Neural cell (in vitro differentiated cells): ENCODE data around the gene C1GALT1. TPM values are rescaled to one million over a fixed set of nuclear protein-coding genes. Genes with fewer than 3 reads are reported as not detected.

Experiments
- H2AFZ ChIP-seq: fragments of 200-600, 300-800 bp; sonication (generic), shearing (Covaris generic); 2 replicates; pipeline ENCODE4 v1.6.0; 2014; ENCODE audit warnings: low read depth, mild to moderate bottlenecking, antibody characterized with exemption, low read length, moderate library complexity
- H3F3A ChIP-seq: fragments of 200-600 bp; shearing (Covaris generic); 2 replicates; pipeline ENCODE4 v1.6.1; 2016; ENCODE audit warnings: mild to moderate bottlenecking, moderate library complexity, mixed read lengths, antibody characterized with exemption, low read length; ENCODE audit not compliant: insufficient read depth, poor library complexity, severe bottlenecking
- H3K27ac ChIP-seq: fragments of 200-600, 300-800 bp; sonication (generic), shearing (Covaris generic); 2 replicates; pipeline ENCODE4 v1.5.1; 2014; ENCODE audit warnings: mild to moderate bottlenecking, low read length, moderate library complexity
- H3K27me3 ChIP-seq: fragments of 300-800, 200-600 bp; sonication (generic), shearing (Covaris generic); 2 replicates; pipeline ENCODE4 v1.6.0; 2014; ENCODE audit warnings: mild to moderate bottlenecking, low read depth, low read length, moderate library complexity; ENCODE audit not compliant: insufficient read depth
- H3K36me3 ChIP-seq: fragments of 300-800, 200-600 bp; sonication (generic), shearing (Covaris generic); 2 replicates; pipeline ENCODE4 v1.5.1; 2014; ENCODE audit warnings: mild to moderate bottlenecking, antibody characterized with exemption, low read length, moderate library complexity; ENCODE audit not compliant: insufficient read depth
- H3K4me2 ChIP-seq: fragments of 300-800, 200-600 bp; sonication (generic), shearing (Covaris generic); 2 replicates; pipeline ENCODE4 v1.6.0; 2014; ENCODE audit warnings: mild to moderate bottlenecking, low read length
- H3K4me3 ChIP-seq: fragments of 300-800, 200-600 bp; sonication (generic), shearing (Covaris generic); 2 replicates; pipeline ENCODE4 v1.5.1; 2014; ENCODE audit warnings: mild to moderate bottlenecking, low read length, moderate library complexity
- H3K79me2 ChIP-seq: fragments of 200-600 bp; shearing (Covaris generic); replicated peaks from 2 replicates; pipeline ENCODE4 v1.6.0; 2014; ENCODE audit warnings: mild to moderate bottlenecking, low read length, moderate library complexity; ENCODE audit not compliant: insufficient read depth
- H3K9ac ChIP-seq: fragments of 300-800, 200-600 bp; sonication (generic), shearing (Covaris generic); 2 replicates; pipeline ENCODE4 v1.6.1; 2016; ENCODE audit warnings: mild to moderate bottlenecking, low read length, mixed read lengths
- H3K9me2 ChIP-seq: fragments of 200-600 bp; shearing (Covaris generic); 2 replicates; pipeline ENCODE4 v1.6.1; 2016; ENCODE audit warnings: mild to moderate bottlenecking, low read length, mixed read lengths; ENCODE audit not compliant: insufficient read depth
- H3K9me3 ChIP-seq: fragments of 200-600, 300-800 bp; sonication (generic), shearing (Covaris generic); 2 replicates; pipeline ENCODE4 v1.6.1; 2016; ENCODE audit warnings: mild to moderate bottlenecking, mixed run types, low read length, moderate library complexity, mixed read lengths
- H4K20me1 ChIP-seq: fragments of 200-600 bp; shearing (Covaris generic); 2 replicates; pipeline ENCODE4 v1.6.1; 2016; ENCODE audit warnings: mild to moderate bottlenecking, mixed run types; ENCODE audit not compliant: insufficient read depth
- CTCF ChIP-seq: fragments of 450-650 bp; IDR thresholded peaks from 2 replicates; pipeline ENCODE4 v1.5.1; 2014; ENCODE audit warnings: antibody characterized with exemption, mild to moderate bottlenecking, moderate library complexity; ENCODE audit not compliant: poor library complexity, severe bottlenecking
- EP300 ChIP-seq: fragments of 450-650 bp; conservative IDR thresholded peaks from 2 replicates; pipeline ENCODE4 v1.6.1; 2014; ENCODE audit warnings: antibody characterized with exemption, mild to moderate bottlenecking, moderate library complexity; ENCODE audit not compliant: poor library complexity, severe bottlenecking
- EZH2 ChIP-seq: fragments of 200-600, 300-800 bp; shearing (Covaris generic), sonication (generic); IDR thresholded peaks from 2 replicates; pipeline ENCODE4 v1.6.1; 2014; ENCODE audit warnings: antibody characterized with exemption, low read length, borderline replicate concordance, mild to moderate bottlenecking; ENCODE audit not compliant: insufficient read depth, poor library complexity, severe bottlenecking
- MXI1 ChIP-seq: fragments of 450-650 bp; conservative IDR thresholded peaks from 2 replicates; pipeline ENCODE4 v1.6.1; 2014; ENCODE audit warnings: antibody characterized with exemption, mild to moderate bottlenecking; ENCODE audit not compliant: poor library complexity, severe bottlenecking
- POLR2AphosphoS5 ChIP-seq: IDR thresholded peaks from 2 replicates; pipeline ENCODE4 v1.6.1; 2012
- RAD21 ChIP-seq: fragments of 450-650 bp; conservative IDR thresholded peaks from 2 replicates; pipeline ENCODE4 v1.6.1; 2014; ENCODE audit warnings: antibody characterized with exemption, mild to moderate bottlenecking, moderate library complexity
- REST ChIP-seq: IDR thresholded peaks from 2 replicates; pipeline ENCODE4 v1.6.1; 2012; ENCODE audit warnings: borderline replicate concordance
- SMC3 ChIP-seq: fragments of 450-650 bp; conservative IDR thresholded peaks from 2 replicates; pipeline ENCODE4 v1.6.1; 2014; ENCODE audit warnings: antibody characterized with exemption, mild to moderate bottlenecking, moderate library complexity; ENCODE audit not compliant: poor library complexity
- TAF1 ChIP-seq: IDR thresholded peaks from 2 replicates; pipeline ENCODE4 v1.6.1; 2012; ENCODE audit warnings: low read depth
- polyA plus RNA-seq: library from polyadenylated mRNA; depleted of rRNA; stranded (reverse); fragments of >200 nt; gene quantifications from 2 replicates; pipeline ENCODE4 v1.2.3, GENCODE V29; 2014

C1GALT1 gene
- polyA plus RNA-seq, 1 donor from 2014 or later, result 25.0 TPM

DNA sequence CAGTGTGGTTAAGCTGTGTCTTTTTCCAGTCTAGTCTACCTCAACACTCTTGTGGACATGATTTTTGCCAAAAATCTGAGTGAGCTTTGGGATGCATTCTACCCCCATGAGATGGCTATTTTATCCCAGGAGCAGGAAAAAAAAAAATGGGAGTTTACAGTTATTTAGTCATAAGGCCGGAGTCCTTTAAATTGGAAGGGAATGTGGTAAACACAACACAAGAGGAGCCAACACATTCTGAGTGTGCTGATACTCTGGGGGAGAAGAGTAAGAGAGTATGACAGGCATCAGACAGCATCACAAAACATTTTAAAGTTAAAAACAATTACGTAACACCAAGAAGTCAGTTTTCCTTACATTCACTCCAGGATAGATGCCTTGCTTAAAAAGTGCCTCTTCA is 46.1 kb downstream of the C1GALT1 start:
- H3K27me3 ChIP-seq, result no peaks in the 10 kb centered on the region
- no peak overlapping the region for H3K4me2 ChIP-seq
- no peak overlapping the region for H3K27ac ChIP-seq
- peaks cover 10% of the 10 kb centered on the region for H3K79me2 ChIP-seq
- H3F3A ChIP-seq, result no peaks in the 10 kb centered on the region
- H3K9me3 ChIP-seq, result no peaks in the 10 kb centered on the region
- H3K4me3 ChIP-seq, result no peak overlapping the region
- no peak overlapping the region for H2AFZ ChIP-seq
- TF ChIP-seq POLR2AphosphoS5 (no peak), CTCF (no peak), MXI1 (no peak), RAD21 (no peak), TAF1 (no peak), EP300 (no peak), EZH2 (no peak), SMC3 (no peak), REST (no peak)
- no peaks in the 10 kb centered on the region for H4K20me1 ChIP-seq
- no peaks in the 10 kb centered on the region for H3K9me2 ChIP-seq
- H3K9ac ChIP-seq, result no peak overlapping the region
- H3K36me3 ChIP-seq, result no peaks in the 10 kb centered on the region

- Histone ChIP-seq H3K9me3 (no peaks in the 10 kb centered on the region), H3K9me2 (no peaks in the 10 kb centered on the region), H3F3A (no peaks in the 10 kb centered on the region), H3K4me3 (no peak overlapping the region), H3K27me3 (no peaks in the 10 kb centered on the region), H3K27ac (no peak overlapping the region), H3K79me2 (peaks cover 10% of the 10 kb centered on the region), H4K20me1 (no peaks in the 10 kb centered on the region), H3K9ac (no peak overlapping the region), H2AFZ (no peak overlapping the region), H3K4me2 (no peak overlapping the region), H3K36me3 (no peaks in the 10 kb centered on the region)
- TF ChIP-seq REST, result no peak
- no peak for TF ChIP-seq TAF1
- no peak for TF ChIP-seq EZH2
- TF ChIP-seq MXI1, result no peak
- TF ChIP-seq POLR2AphosphoS5, result no peak
- no peak for TF ChIP-seq CTCF
- no peak for TF ChIP-seq EP300
- TF ChIP-seq RAD21, result no peak
- no peak for TF ChIP-seq SMC3
These were observed 46.6 kb downstream of the C1GALT1 start for GRCh38 chr7:7228967-7229366.
